NK-92 treated with Interleukin-12 subunit alpha and Interleukin-12 subunit beta, amount 100 ng/mL, for 24 hours (cell line): Measurements from ENCODE around the gene CCDC182.

ENCODE experiments used
- DNase-seq: peaks from one replicate; lab custom pipeline; 2025; lab: John Stamatoyannopoulos, UW

The CCDC182 gene

GRCh38 chr17:57757735-57758134 lies 12.6 kb upstream of the CCDC182 start:
- DNase-seq, result no peak

GRCh38 chr17:57756951-57757350 lies 11.9 kb upstream of the CCDC182 start:
- DNase-seq, result no peak

DNA sequence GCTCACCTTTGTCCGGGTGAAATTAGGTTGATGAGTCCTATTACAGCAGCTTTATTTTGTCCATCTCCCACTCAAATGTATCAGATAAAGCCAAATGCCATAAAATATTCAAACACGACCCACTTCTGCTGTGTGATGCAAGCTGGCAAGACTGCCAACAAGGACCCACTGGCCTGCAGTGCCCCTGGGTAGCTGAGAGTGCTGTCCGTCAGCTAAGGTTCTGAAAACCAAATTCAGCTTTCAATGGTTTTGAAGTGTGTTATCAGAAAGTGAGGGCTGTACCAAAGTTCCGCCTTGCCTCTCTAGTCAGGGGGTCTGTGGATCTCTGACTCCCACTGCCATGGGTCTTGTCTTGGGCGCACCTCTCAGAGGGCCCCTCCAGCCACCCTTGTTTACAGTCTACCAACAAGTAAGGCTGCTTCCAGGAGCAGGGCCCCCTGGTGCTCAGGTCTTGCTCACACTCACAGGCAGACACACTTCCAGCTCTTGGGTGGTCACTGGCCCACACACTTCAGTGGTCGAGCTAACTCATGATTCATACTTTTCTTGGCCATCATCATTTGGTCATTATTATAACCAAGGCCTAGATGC lies 10.5 kb upstream of the CCDC182 start:
- no peak for DNase-seq

DNA sequence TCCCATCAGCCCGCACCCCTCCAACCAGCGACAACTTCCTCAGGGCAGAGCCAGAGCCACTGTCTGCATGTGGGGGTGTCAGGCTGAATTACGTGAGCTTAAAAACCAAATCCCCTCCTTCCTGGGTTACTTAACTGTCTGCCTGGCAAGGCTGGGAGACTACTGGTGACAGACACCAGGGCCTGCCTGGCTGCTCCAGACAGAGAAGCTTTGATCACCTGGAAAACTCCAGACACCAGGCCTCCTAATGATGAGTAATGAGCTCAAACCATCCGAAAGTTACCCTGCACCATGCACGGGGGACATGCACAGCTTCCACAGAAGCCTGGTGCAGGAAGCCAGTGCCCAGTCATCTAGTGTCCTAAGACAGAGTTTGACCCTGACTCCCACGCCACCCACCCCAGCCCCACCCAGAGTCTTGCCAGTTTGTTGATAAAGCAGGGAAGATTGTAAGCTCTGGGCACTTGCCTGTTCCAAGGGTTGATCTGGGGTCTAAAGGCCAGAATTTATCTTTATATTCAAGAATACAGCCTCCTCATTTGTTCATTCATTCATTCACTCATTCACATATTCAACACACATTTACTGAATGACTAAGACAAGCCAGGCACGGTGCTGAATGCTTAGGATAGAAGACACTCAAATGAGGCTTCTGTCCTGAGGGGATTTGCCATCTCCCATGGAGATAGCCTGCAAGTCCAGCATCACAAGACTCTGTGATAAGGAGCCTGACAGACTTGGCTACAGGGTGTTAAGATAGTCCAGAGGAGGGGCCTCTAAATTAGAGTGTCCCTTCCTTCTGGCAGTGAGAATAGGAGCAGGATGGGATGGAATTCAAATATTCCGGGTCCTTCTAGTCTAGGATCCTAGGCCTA lies 7.2 kb upstream of the CCDC182 start:
- DNase-seq, result no peak

DNA sequence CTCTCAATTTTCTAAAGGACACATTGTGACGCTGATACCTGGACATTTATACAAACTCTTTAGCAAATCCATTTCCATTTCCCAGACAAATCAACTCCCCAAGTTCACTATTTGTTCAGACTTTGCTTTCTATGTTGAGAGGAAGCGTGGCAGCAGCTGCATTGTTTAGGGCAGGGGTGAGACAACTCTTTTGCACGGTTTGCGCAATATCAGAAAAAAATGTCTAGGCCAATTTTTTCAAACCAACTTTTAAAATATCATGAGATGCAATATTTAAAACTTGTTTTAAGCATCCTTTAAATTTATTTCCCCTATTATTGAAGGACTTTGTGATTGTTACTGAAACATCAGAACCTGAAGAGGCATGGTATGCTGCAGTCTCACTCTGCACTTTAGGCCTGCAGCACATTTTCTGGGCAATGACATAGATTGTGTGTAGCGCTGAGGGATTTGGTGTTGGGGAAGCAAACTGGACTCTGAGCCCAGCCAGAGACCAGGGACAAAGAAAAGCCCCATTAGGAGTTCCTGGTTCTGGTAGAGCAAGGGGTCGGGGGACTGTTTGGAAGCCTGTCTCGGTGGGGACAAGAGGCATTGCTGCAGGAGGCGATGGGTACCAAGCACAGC lies 6.4 kb upstream of the CCDC182 start:
- DNase-seq, result no peak

- DNase-seq, result no peak
Observed at GRCh38 chr17:57750895-57751294, 5.8 kb upstream of the CCDC182 start.

DNA sequence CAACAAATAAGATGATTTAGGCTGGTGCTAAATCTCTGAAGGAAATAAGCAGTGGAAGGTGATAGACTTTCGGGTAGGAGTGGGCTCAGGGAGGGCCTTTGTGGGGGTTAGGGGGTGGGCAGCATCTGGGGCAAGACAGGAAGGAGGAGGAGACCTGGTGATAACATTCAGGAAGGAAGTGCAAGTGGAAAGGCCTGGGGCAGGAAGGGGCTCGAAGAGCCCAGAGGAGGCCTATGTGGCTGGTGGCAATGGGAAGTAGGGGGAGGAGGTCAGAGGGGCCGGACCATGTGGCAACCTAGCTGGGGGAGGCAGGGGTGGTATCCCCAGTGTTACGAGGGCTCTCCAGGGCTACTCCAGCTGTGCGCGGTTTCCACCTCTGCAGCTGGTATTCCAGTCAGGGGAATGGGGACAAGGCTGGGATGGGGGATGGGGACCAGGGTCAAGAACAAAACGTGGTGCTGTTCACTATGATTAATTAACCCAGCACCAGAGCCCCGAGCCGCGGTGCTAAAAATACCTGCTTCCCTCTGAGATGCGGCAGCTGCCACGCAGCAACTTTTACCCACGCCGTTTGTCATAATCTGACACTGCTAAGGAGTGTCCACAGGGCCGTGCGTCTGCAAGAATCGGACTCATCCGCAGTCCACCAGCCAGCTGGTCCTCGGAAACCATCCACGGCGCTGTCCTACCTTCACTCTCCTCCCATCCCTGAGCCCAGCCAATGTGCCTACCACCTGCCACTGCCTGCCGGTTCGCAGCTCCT lies 5.2 kb upstream of the CCDC182 start:
- peak; percentile 11 for DNase-seq

GRCh38 chr17:57749701-57750100 lies 4.6 kb upstream of the CCDC182 start:
- DNase-seq, result no peak

- DNase-seq, result peak; percentile 8
Observed at GRCh38 chr17:57747221-57748017, 2.3 kb upstream of the CCDC182 start.

DNA sequence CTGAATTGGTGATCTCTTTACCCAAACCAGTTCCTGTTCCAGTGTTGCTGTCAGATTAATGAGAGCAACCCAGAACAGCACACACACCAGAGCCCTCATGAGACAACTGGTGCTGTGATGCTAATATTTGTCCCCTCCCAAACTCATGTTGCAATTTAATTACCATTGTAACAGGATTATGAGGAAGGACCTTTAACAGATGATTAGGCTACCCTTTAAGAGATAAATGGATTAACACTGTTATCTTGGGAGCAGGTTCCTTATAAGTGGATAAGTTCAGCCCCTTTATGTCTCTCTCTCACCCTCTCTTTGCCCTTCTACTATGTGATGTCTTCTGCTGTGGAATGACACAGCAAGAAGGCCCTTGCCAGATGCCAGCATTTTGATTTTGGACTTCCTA lies 1.1 kb upstream of the CCDC182 start:
- no peak for DNase-seq

GRCh38 chr17:57744195-57745170 lies 616 bp downstream of the CCDC182 start:
- no peak for DNase-seq

GRCh38 chr17:57740235-57740528 lies 4.9 kb downstream of the CCDC182 start:
- DNase-seq, result no peak

GRCh38 chr17:57739402-57740234 lies 5.5 kb downstream of the CCDC182 start:
- peak; percentile 7 for DNase-seq

GRCh38 chr17:57737450-57737849 lies 7.6 kb downstream of the CCDC182 start:
- DNase-seq, result no peak

DNA sequence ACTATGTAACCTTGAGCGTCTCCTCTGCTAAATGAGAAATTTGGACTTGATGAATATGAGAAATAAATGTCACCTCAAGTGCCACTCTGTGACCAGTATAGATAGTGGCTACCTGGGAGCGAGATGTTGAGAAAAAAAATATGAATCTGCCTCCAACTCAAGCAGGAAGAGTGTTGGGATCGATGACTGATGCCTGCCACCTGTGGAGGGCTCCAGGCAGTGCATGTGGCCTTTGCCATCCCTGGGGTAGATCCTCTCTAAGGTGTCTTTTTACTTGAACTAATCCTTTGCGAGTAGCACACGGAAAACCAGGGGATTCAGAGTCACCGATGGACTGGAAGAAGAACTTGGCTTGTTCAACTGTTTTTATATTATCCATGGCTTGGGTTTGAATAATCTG lies 9.4 kb downstream of the CCDC182 start:
- no peak for DNase-seq

DNA sequence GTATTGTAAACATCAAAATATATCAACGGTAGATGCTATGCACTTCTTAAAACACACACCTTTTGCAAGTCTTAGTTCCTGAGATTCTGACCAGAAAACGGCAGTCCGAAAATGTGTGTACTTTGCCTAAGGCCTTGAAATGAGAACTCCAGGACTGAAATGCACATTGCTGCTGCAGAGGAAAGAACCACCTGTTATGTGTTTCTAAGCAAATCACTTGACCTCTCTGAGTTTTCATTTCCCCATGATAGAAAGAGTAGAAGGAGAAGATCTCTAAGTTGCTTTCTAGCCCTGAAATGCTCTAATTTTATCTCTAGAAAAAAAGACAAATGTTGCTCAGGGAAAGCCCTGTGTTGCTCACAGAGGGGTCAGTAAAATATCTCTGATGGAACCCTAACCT lies 9.9 kb downstream of the CCDC182 start:
- no peak for DNase-seq

- no peak for DNase-seq
Observed at GRCh38 chr17:57733085-57733484, 12.0 kb downstream of the CCDC182 start.

DNA sequence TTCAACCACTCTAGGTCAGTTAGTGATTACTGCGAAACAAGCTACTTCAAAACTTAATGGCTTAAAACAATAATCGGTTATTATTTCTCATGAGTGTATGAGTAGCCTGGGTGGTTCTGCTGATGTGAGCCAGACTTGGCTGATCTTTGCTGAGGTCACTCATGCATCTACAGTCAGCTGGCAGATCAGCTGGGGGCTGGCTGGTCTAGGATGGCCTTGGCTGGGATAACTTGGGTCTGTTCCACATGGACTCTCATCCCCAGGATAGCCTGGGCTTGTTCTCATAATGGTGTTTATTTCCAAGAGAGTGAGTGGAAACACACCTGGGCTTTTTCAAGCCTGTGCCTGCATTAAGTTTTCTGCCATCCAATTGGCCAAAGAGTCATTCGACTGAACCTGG lies 13.0 kb downstream of the CCDC182 start:
- no peak for DNase-seq

DNA sequence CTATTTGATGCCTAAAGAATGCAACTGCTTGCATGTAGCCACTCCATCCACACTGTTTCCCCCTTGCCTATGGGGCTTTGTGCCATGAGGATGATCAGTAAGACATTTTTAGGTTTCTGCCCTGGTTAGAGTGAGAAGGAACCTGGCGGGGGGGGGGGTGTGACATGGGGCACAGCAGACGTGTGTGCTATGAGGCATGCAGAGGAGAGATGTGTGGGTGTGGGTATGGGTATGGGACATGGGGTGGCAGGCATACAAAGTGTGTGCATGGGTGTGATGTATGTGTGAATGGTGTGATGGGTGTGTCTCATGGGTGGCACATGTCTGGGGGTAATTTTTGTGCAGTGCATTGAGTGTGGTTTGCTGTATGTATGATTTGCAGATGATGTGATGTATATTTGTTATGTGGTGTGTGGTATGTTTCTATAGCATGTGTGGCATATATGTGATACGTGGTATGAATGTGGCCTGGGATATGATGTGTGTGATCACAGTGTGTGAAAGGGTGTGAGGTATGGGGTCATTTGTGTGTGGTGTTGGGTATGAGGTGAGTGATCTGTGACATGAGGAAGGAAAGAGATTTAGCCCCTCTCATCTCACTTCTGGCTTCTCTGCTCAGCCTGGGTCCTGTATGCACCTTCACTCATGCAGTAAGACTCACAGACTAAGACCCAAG lies 14.9 kb downstream of the CCDC182 start:
- DNase-seq, result no peak
